ENCODE data around the gene MAP3K20.
"Not testable (repeated sequence)": the region's sequence is repeated elsewhere in the genome, so short reads cannot be mapped to it uniquely, and the experiment has no call there.

The MAP3K20 gene

DNA sequence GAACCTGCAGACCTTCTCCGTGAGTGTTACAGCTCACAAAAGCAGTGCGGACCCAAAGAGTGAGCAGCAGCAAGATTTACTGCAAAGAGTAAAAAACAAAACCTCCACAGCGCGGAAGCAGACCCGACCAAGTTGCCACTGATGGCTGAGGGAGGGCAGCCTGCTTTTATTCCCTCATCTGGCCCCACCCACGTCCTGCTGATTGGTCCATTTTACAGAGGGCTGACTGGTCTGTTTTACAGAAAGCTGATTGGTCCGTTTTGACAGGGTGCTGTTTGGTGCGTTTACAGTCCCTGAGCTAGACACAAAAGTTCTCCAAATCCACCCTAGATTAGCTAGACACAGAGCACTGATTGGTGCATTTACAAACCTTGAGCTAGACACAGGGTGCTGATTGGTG, 206.3 kb downstream of the MAP3K20 start:
- not testable (repeated sequence) for DNase-seq (ENCODE audit: low read depth)

DNA sequence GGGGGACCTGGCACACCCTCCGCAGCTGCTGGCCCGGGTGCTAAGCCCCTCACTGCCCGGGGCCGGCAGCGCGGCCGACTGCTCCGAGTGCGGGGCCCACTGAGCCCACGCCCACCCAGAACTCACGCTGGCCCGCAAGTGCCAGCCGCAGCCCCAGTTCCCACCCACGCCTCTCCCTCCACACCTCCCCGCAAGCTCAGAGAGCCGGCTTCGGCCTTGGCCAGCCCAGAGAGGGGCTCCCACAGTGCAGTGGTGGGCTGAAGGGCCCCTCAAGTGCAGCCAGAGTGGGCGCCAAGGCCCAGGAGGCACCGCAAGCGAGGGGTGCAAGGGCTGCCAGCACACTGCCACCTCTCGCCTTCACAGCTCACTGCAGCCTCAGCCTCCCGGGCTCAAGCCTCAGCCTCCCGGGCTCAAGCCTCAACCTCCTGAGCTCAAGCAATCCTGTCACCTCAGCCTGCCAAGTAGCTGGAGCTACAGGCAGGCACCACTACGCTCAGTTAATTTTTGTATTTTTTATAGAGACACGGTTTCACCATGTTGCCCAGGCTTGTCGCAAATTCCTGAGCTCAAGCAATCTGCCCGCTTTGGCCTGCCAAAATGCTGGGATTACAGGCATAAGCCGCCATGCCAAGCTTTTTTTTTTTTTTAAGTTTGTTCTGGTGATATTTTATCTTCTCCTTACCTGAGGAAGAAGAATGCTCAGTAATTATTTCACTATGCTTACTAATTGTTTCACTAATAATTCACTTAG, 207.3 kb downstream of the MAP3K20 start:
- no peak for DNase-seq (ENCODE audit: low read depth)

DNA sequence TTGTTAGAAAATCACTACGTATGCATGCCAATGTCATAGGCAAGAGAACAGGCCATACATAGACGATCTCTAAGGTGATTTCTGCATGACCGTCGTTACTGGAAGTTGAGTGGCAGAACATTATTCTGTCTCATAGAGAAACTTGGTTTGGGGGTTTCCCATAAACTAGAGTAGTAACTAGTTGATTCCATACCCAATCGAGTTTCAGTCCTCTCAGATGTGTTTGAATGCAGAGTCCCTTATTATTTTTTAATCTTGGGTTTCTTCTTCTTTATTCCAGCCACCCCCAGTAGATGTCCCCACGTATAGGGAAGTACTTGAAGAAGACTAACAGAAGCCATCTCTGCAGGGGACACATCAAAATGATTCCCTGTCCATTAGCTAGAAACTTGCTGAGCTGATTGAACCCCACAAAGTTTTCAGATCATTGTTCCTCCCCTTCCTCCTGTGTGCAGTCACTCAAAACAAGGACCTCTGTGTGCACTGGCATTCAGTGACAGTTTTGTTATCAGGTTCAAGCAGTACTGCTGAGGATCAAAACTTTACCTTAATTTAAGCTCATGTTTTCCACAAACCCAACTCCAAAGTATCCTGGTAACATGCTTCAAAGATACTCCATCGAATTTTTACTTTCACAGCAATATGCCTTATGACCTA, 210.6 kb downstream of the MAP3K20 start:
- DNase-seq (ENCODE audit: low read depth): no peak

DNA sequence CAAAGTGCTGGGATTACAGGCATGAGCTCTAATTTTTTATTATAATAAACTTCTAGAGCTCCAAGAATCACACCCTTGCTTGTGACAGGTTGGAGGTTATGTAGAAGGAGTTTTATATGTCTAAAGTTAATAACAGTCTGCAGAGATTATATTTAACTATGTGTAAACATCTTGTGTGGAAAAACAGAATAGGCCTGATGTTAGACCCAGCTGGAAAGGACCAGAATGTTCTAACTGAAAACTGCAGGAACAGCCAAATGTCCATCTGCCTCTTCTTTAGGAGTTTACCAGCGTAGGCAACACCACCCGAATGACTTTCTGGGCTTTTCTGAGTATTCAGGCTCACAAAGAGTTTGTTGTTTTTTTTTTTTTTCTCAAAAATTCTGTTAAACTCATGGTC, 211.9 kb downstream of the MAP3K20 start:
- DNase-seq (ENCODE audit: low read depth): no peak

DNA sequence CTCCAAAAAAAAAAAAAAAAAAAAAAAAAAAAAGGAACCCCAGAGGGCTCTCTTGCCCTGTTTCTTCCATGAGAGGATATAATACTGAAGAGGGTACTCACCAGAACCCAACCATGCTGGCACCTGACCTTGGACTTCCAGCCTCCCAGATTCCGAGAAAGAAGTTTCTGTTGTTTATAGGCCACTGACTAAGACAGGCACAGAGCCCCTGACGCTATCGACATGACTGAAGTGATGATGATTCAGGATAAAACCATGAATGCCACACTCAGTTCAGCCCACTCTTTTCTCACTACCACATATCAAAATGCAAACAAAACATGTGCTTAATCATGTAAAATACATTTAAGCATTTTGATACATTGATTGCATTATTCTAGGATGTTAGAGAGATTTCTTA, 212.9 kb downstream of the MAP3K20 start:
- DNase-seq (ENCODE audit: low read depth): no peak

DNA sequence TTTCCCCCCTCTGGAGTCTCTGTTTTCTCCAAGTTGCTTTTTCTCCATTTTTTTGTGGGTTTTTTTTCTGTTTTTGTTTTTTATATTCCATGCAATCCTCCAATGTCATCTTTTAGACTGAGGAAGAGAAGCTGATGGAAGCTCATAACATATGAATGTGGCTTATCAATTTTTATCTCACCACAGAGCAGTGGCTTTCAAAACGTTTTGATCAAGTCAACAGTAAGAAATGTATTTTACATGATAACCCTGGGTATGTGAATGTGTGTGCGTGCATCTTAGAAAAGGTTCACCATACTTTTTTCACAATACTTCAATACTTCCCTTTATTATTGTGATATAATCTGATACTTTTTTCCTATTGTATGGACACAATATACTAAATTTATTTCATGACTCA, 214.4 kb downstream of the MAP3K20 start:
- no peak for DNase-seq (ENCODE audit: low read depth)

DNA sequence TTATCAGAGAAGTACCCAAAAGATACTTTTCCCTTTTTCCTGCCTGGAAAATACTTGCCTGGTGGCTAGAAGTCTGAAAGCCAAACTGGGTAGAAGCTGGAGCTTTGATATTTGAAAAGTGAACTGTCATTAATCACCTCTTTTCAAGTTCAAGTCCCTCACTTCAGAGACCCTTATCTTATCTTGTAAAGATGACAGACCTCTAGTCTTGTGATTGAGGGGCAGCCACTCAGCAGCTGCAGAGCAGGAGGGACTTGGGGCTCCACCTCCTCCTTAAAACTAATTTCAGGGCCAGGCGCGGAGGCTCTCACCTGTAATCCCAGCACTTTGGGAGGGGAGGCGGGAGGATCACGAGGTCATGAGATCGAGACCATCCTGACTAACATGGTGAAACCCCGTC, 214.9 kb downstream of the MAP3K20 start:
- DNase-seq (ENCODE audit: low read depth): no peak

DNA sequence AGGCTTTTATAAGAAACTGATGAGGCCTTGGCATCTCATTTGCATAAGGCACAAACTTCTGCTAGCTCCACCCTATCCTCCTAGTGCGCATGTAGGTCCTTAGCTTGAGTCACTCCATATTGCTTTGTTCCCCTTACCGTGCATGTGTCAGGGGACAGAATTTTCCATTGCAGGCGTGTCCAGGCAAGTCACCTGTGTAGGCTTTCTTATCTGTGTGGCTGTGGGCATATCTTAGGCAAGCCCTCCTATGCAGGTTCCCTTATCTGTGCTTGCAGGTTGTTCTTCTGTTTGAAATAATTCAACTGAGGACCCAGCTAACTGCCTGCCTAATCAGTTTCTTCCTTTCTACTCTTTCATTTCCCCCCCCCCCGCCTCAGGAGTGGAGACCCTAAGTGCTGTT, 215.8 kb downstream of the MAP3K20 start:
- DNase-seq (ENCODE audit: low read depth): no peak

DNA sequence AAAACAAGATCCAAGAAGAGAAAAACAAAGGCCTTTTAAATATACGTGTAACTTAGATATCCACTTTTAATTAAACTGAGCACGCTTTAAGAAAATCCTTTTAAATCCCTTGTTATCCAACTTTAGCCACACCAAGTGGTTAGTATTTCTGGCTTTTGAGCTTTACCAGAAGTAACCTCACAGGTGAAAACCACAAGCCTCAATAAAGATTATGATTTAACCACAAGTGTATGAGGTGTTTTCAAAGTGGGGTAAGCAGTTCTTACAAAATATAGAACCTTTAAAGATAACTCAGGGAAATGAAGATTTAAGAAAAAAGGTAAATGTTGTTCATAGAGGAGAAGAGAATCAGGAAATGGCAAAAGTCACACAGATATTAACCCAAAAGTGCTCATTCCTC, 220.6 kb downstream of the MAP3K20 start:
- DNase-seq (ENCODE audit: low read depth): no peak

DNA sequence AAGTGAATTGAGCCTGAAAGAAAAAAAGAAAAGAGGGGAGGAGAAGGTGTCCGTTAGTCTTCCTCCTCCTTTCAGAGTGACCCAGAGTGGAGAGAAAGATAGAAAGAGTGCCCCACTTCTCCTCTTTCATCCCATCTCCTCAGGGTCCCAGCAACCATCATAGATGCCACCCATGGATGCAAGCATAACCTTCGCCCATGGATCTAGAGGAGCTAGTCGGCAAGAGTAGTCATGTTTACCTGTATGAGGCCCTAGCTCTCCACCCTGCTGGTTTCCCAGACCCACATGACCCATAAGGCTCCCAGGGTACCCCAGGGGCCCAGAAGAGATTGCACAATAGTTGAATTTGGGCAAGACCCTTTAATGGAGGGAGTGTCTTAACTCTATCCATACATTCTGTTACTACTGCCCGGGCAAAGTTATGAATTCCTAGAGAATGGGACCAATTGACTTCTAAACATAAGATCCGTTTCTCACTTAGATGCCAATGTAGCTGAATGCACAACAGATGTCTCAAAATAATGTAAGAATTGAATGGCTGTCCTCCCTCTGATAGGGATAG, 223.0 kb downstream of the MAP3K20 start:
- DNase-seq (ENCODE audit: low read depth): no peak

DNA sequence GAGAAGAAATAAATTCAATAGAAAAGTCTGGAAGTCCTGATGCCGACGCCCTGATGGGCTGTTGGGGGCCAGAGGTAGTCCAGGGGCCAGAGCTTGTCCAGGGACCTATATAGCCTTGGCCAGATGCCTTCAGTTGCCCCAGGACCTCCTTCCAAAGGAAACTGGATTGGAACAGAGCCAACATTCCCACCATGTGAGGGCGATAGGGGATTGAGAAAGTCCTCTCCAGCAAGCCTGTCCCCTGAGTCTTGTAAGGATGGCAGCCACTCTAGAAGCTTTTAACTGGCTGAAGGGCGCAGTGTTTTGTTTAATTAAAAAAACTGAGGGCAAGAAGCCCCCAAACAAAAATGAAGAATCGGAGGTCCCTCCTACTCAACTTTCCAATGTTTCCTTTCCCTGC, 224.1 kb downstream of the MAP3K20 start:
- DNase-seq (ENCODE audit: low read depth): no peak

DNA sequence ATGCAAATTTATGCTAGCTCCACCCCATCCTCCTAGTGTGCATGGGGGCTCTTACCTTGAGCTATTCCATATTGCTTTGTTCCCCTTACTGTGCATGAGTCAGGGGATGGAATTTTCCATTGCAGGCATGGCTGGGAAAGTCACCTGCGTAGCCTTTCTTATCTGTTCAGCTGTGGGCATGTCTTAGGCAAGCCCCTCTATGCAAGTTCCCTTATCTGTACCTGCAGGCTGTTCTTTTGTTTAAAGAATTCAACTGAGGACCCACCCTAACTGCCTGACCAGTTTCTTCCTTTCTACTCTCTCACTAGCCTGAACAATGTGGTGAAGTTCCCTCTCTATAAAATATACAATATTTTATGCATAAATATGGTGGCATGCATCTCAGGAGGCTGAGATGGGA, 224.8 kb downstream of the MAP3K20 start:
- no peak for DNase-seq (ENCODE audit: low read depth)

DNA sequence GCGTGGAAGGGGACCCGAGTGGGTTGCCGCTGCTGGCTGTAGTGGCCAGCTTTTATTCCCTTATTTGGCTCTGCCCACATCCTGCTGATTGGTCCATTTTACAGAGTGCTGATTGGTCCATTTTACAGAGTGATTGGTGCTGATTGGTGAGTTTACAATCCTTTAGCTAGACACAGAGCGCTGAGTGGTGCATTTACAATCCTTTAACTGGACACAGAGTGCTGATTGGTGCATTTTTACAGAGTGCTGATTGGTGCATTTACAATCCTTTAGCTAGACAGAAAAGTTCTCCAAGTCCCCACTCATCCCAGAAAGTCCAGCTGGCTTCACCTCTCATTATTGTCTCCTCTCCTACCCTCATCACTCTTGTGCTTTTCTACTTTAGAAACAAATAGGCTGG, 225.9 kb downstream of the MAP3K20 start:
- DNase-seq (ENCODE audit: low read depth): not testable (repeated sequence)

DNA sequence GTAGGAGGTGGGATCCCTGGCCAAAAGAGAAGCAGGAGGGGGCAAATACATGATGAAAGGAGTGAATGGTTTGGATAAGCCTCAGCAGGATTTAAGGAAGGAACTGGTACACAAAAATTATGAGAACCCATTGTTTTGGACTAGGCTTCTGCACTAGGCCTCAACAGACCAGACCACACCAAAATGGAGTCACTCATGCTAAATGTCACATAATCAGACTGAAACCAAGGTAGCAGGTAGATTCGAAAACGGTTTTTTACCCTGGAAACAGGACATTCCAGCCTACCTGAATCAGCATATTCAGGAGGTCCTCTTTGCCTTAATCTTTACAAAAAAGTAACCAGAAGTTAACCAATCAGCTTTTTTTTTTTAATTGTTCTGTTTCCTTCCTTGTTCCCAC, 229.7 kb downstream of the MAP3K20 start:
- no peak for DNase-seq (ENCODE audit: low read depth)

DNA sequence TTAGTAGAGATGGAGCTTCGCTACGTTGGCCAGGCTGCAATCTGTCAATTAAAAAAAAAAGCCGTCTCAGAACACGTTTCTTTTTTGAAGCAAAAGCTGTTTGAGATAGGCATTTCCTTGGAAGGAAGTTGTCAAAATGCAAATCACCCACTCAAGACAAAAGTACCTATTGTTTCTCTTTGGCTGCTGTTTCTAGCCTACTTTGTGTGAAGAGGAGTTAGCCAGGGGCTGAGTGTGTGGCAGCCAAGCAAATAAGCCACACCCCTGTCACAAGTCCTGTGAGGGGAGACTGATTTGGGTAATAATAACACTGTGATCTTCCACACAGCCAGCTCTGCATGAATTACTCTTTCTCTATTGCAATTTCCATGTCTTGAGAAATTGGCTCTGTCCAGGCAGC, 231.6 kb downstream of the MAP3K20 start:
- DNase-seq (ENCODE audit: low read depth): no peak

DNA sequence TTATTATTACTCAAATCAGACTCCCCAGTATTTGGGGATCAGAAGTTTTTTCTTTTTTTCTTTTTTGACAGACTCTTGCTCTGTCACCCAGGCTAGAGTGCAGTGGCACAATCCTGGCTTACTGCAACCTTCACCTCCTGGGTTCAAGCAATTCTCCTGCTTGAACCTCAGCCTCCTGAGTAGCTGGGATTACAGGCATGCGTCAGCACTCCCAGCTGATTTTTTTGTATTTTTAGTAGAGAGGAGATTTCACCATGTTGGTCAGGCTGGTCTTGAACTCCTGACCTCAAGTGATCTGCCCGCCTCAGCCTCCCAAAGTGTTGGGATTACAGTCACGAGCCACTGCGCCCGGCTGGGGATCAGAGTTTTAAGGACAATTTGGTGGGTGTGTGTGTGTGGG, 233.7 kb downstream of the MAP3K20 start:
- DNase-seq (ENCODE audit: low read depth): not testable (repeated sequence)

DNA sequence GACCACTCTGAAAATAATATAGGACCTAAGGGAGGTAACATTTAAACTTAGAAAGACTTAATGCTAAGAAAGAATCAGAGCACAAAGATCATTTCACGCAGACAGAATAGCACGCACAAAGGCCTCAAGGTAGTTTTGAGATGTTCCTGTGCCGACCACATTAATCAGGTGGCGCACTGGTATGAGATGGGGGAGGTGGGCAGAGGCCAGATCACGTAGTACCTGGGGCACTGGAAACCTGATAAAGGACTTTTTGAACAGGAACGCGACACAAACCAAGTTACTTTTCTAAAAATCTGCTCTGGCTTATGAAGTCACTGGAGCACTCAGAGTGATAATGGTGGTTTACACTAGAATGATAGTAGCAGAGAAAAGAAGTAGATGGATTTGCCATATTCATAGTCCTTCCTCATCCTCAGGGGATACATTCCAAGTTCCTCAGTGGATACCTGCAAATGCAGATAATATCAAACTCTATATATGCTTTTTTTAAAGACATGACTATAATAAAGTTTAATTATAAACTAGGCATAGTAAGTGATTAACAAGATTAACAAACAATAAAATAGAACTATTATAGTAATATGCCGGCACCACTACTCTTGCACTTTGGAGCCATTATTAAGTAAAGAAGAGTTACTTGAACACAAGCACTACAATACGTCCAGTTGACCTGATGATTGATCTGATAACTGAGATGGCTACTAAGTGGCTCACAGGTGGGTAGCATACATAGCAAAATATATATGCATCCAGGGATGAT, 236.4 kb downstream of the MAP3K20 start:
- DNase-seq (ENCODE audit: low read depth): no peak
